Parathyroid adenoma (tissue), 2 donors: ENCODE results near the gene AKAP11.

Source experiments
- H2AFZ ChIP-seq: fragments of 300-600 bp; sonication (generic); one replicate; pipeline ENCODE4 v1.7.0; 2017; ENCODE audit warnings: antibody characterized with exemption, mild to moderate bottlenecking
- H3K27ac ChIP-seq: fragments of 300-600 bp; sonication (generic); one replicate; pipeline ENCODE4 v1.7.0; 2017
- H3K27me3 ChIP-seq: fragments of 300-600 bp; sonication (generic); one replicate; pipeline ENCODE4 v1.7.0; 2017; ENCODE audit warnings: low read length; ENCODE audit not compliant: control insufficient read depth, insufficient read depth
- H3K36me3 ChIP-seq: fragments of 300-600 bp; sonication (generic); one replicate; pipeline ENCODE4 v1.7.0; 2017; ENCODE audit warnings: low read length; ENCODE audit not compliant: control insufficient read depth, insufficient read depth
- H3K4me1 ChIP-seq: fragments of 300-600 bp; sonication (generic); one replicate; pipeline ENCODE4 v1.7.0; 2017; ENCODE audit warnings: control low read depth
- H3K4me2 ChIP-seq: fragments of 300-600 bp; sonication (generic); one replicate; pipeline ENCODE4 v1.7.0; 2017; ENCODE audit warnings: low read length
- H3K4me3 ChIP-seq: fragments of 300-600 bp; sonication (generic); one replicate; pipeline ENCODE4 v1.7.0; 2017; ENCODE audit warnings: low read depth, low read length
- H3K79me2 ChIP-seq: fragments of 300-600 bp; sonication (generic); one replicate; pipeline ENCODE4 v1.7.0; 2017; ENCODE audit warnings: control low read depth
- H3K9ac ChIP-seq: fragments of 300-600 bp; sonication (generic); one replicate; pipeline ENCODE4 v1.7.0; 2017; ENCODE audit warnings: mild to moderate bottlenecking
- H3K9me3 ChIP-seq: fragments of 300-600 bp; sonication (generic); one replicate; pipeline ENCODE4 v1.7.0; 2017; ENCODE audit warnings: low read length; ENCODE audit not compliant: control insufficient read depth
- CTCF ChIP-seq: fragments of 300-600 bp; sonication (generic); IDR thresholded peaks from one replicate; pipeline ENCODE4 v1.7.0; 2017; ENCODE audit warnings: antibody characterized with exemption, mild to moderate bottlenecking
- donor health status: primary hyperparathyroidism.

AKAP11 gene

GRCh38 chr13:42275506-42275905 lies 3.6 kb downstream of the AKAP11 start:
- no peak overlapping the region for H3K4me3 ChIP-seq
- H3K27me3 ChIP-seq, result no peaks in the 10 kb centered on the region
- no peaks in the 10 kb centered on the region for H3K79me2 ChIP-seq
- no peak overlapping the region for H3K27ac ChIP-seq
- no peak overlapping the region for H3K4me2 ChIP-seq
- H3K9ac ChIP-seq, result no peak overlapping the region
- no peak overlapping the region for H2AFZ ChIP-seq
- peaks cover 2% of the 10 kb centered on the region for H3K4me1 ChIP-seq
- TF ChIP-seq CTCF, result no peak
- no peaks in the 10 kb centered on the region for H3K9me3 ChIP-seq
- H3K36me3 ChIP-seq, result no peaks in the 10 kb centered on the region

- no peaks in the 10 kb centered on the region for H3K36me3 ChIP-seq
Measured at GRCh38 chr13:42276683-42277082, 4.7 kb downstream of the AKAP11 start.

DNA sequence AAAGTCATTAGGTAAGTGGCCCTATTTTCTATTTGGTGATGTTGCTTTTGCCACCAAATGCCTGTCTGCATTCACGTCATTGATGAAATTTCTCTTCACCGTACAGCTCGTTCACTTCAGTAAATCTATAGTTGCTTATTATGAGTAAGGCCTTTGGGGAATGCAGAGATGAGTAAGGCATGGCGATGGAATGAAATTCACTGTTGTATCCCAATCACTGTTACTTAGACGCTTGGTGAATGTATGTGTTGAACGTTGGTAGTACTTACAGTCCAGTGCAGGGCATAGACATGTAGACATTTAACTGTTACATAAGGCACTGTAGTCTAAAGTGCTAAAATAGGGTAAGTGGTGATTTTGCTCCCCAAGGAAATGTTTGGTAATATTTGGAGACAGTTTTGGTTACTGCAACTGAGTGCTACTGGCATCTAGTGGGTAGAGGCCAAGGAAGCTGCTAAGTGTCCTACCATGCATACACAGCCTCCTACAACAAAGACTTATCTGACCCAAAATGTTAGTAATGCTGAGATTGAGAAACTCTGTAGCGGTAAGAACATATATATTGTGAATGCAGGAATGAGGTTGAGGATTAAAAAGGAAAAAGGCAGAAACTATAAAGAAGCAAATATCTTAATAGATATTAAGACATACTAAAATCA lies 5.8 kb downstream of the AKAP11 start:
- no peaks in the 10 kb centered on the region for H3K79me2 ChIP-seq
- no peaks in the 10 kb centered on the region for H3K36me3 ChIP-seq
- H3K9ac ChIP-seq, result no peak overlapping the region
- TF ChIP-seq CTCF, result no peak
- no peak overlapping the region for H2AFZ ChIP-seq
- H3K27me3 ChIP-seq, result no peaks in the 10 kb centered on the region
- H3K4me2 ChIP-seq, result no peak overlapping the region
- H3K27ac ChIP-seq, result no peak overlapping the region
- H3K9me3 ChIP-seq, result no peaks in the 10 kb centered on the region
- H3K4me3 ChIP-seq, result no peak overlapping the region
- peaks cover 2% of the 10 kb centered on the region for H3K4me1 ChIP-seq

More at GRCh38 chr13:42276683-42277082, 4.7 kb downstream of the AKAP11 start:
- Histone ChIP-seq H3K79me2 (no peaks in the 10 kb centered on the region), H3K27ac (no peak overlapping the region), H3K9me3 (no peaks in the 10 kb centered on the region), H3K4me2 (no peak overlapping the region), H3K4me1 (peaks cover 2% of the 10 kb centered on the region), H3K9ac (no peak overlapping the region), H3K4me3 (no peak overlapping the region), H2AFZ (no peak overlapping the region), H3K27me3 (no peaks in the 10 kb centered on the region)
- no peak for TF ChIP-seq CTCF

- H3K9ac ChIP-seq, result no peak overlapping the region
- H3K4me2 ChIP-seq, result no peak overlapping the region
- no peak overlapping the region for H3K4me3 ChIP-seq
- no peaks in the 10 kb centered on the region for H3K36me3 ChIP-seq
- no peak overlapping the region for H2AFZ ChIP-seq
- peaks cover 2% of the 10 kb centered on the region for H3K4me1 ChIP-seq
- H3K27me3 ChIP-seq, result no peaks in the 10 kb centered on the region
- no peaks in the 10 kb centered on the region for H3K9me3 ChIP-seq
- no peak overlapping the region for H3K27ac ChIP-seq
- TF ChIP-seq CTCF, result no peak
- H3K79me2 ChIP-seq, result no peaks in the 10 kb centered on the region
Measured at GRCh38 chr13:42279080-42279479, 7.1 kb downstream of the AKAP11 start.

- Histone ChIP-seq H3K79me2 (no peaks in the 10 kb centered on the region), H3K4me2 (no peak overlapping the region), H3K9me3 (no peaks in the 10 kb centered on the region), H3K4me3 (no peak overlapping the region), H3K9ac (no peak overlapping the region), H2AFZ (no peak overlapping the region), H3K27ac (no peak overlapping the region), H3K36me3 (no peaks in the 10 kb centered on the region), H3K27me3 (no peaks in the 10 kb centered on the region), H3K4me1 (peaks cover 2% of the 10 kb centered on the region)
- no peak for TF ChIP-seq CTCF
Measured at GRCh38 chr13:42279986-42280385, 8.0 kb downstream of the AKAP11 start.
